Measurements from ENCODE around the gene PIK3CA. TPM values are rescaled to one million over a fixed set of nuclear protein-coding genes. Genes with fewer than 3 reads are reported as not detected.
"Not testable (repeated sequence)": the region's sequence is repeated elsewhere in the genome, so short reads cannot be mapped to it uniquely, and the experiment has no call there.

Gene PIK3CA
- total and polyA plus RNA-seq, 2 experiments from 2014 or later, result 5.1 to 13.4 TPM

DNA sequence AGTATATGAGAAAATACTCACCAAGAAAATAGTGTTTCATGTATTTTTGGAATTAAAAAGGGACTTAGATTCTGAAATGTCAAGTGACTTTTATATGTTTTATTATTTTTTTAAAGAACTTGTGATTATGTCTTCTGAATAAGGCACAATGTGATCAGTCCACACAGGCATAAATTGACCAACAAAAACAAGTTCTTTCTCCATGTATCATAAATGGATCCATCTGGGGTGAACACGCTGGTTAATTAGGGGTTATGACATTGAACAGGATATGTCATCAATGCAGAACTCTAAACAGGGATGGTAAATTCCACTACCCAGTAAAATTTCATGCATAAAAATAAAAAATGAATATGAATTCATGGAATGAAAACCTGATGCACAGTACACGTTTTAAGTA is 31.3 kb upstream of the PIK3CA start:
- Mint-ChIP-seq H3K4me3 (no peak overlapping the region), H3K27me3 (ENCODE audit: insufficient read depth, low read depth, poor library complexity) (peaks cover 6% of the 10 kb centered on the region), H3K27ac (no peak overlapping the region), H3K36me3 (ENCODE audit: low read depth) (peaks cover 6% of the 10 kb centered on the region), H3K4me1 (no peaks in the 10 kb centered on the region), H3K9me3 (peaks cover 17% of the 10 kb centered on the region)
- DNase-seq (ENCODE audit: low spot score) (no peak), ATAC-seq (no peak)
- no peaks in the 10 kb centered on the region for H3K36me3 ChIP-seq (ENCODE audit: insufficient read depth)
- no peak overlapping the region for H3K4me3 ChIP-seq
- TF ChIP-seq JUNB (IDR thresholded peaks at IDR 0.05; ENCODE audit: unreplicated experiment) (no peak), CREB1 (CRISPR knock-in tag; IDR thresholded peaks at IDR 0.05; ENCODE audit: low read depth) (no peak), EZH2phosphoT487 (IDR thresholded peaks at IDR 0.05; ENCODE audit: unreplicated experiment) (no peak), POLR2AphosphoS5 (IDR thresholded peaks at IDR 0.05; ENCODE audit: low read depth) (no peak), REST (IDR thresholded peaks at IDR 0.05; ENCODE audit: unreplicated experiment) (no peak), NANOG (IDR thresholded peaks at IDR 0.05; ENCODE audit: borderline replicate concordance) (no peak), STAT1 (IDR thresholded peaks at IDR 0.05; ENCODE audit: unreplicated experiment) (no peak), ZNF114 (CRISPR knock-in tag; IDR thresholded peaks at IDR 0.05) (no peak)
- TF ChIP-seq, protein P1, sequence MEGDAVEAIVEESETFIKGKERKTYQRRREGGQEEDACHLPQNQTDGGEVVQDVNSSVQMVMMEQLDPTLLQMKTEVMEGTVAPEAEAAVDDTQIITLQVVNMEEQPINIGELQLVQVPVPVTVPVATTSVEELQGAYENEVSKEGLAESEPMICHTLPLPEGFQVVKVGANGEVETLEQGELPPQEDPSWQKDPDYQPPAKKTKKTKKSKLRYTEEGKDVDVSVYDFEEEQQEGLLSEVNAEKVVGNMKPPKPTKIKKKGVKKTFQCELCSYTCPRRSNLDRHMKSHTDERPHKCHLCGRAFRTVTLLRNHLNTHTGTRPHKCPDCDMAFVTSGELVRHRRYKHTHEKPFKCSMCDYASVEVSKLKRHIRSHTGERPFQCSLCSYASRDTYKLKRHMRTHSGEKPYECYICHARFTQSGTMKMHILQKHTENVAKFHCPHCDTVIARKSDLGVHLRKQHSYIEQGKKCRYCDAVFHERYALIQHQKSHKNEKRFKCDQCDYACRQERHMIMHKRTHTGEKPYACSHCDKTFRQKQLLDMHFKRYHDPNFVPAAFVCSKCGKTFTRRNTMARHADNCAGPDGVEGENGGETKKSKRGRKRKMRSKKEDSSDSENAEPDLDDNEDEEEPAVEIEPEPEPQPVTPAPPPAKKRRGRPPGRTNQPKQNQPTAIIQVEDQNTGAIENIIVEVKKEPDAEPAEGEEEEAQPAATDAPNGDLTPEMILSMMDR (conservative IDR thresholded peaks at IDR 0.05; ENCODE audit: low read depth in 2 of 2), result no peak
- no peaks in the 10 kb centered on the region for H4K20me1 ChIP-seq (replicated peaks; ENCODE audit: insufficient read depth)
- no peaks in the 10 kb centered on the region for H3K79me2 ChIP-seq (replicated peaks; ENCODE audit: insufficient read depth)
- no peaks in the 10 kb centered on the region for H3K4me1 ChIP-seq (ENCODE audit: insufficient read depth)
- H3K4me2 ChIP-seq, result no peak overlapping the region
- no peak overlapping the region for H2AFZ ChIP-seq
- H3K27me3 ChIP-seq (ENCODE audit: insufficient read depth), result no peaks in the 10 kb centered on the region
- H3F3A ChIP-seq (replicated peaks; ENCODE audit: low read depth), result no peaks in the 10 kb centered on the region
- no peaks in the 10 kb centered on the region for H3K9me2 ChIP-seq (ENCODE audit: insufficient read depth)
- H3K27ac ChIP-seq (ENCODE audit: low read depth), result no peak overlapping the region

- H4K20me1 ChIP-seq (replicated peaks; ENCODE audit: insufficient read depth); H3K36me3 Mint-ChIP-seq (ENCODE audit: low read depth); H3K4me2 ChIP-seq; H3K4me1 ChIP-seq (ENCODE audit: insufficient read depth); DNase-seq (ENCODE audit: low spot score); H3K4me3 Mint-ChIP-seq; H3K27me3 Mint-ChIP-seq (ENCODE audit: insufficient read depth, low read depth, poor library complexity); ATAC-seq; H3K79me2 ChIP-seq (replicated peaks; ENCODE audit: insufficient read depth); H2AFZ ChIP-seq; H3F3A ChIP-seq (replicated peaks; ENCODE audit: low read depth); H3K9me2 ChIP-seq (ENCODE audit: insufficient read depth); H3K4me1 Mint-ChIP-seq; H3K36me3 ChIP-seq (ENCODE audit: insufficient read depth); H3K27ac Mint-ChIP-seq; H3K27ac ChIP-seq (ENCODE audit: low read depth); H3K4me3 ChIP-seq; H3K27me3 ChIP-seq (ENCODE audit: insufficient read depth): not testable (repeated sequence)
- H3K9me3 Mint-ChIP-seq, result peaks cover 14% of the 10 kb centered on the region
These were observed 15.8 kb upstream of the PIK3CA start for GRCh38 chr3:179132191-179132890.
